Gastroesophageal sphincter (tissue), 4 donors: Measurements from ENCODE around the gene FAM114A1. TPM values are rescaled to one million over a fixed set of nuclear protein-coding genes. Genes with fewer than 3 reads are reported as not detected.

ENCODE experiments used
- ATAC-seq: fragments of 150-250 bp; one replicate; pipeline ENCODE4 v1.9.1; 2016; ENCODE audit warnings: mild to moderate bottlenecking, moderate library complexity
- H3K27ac ChIP-seq, 4 donors: fragments of 200-600 bp; sonication (generic) in 3 of 4; 1 replicate in 3 of 4; 2 replicates in 1 of 4; pipeline ENCODE4 v1.5.1; 2016 to 2019
- H3K27me3 ChIP-seq: fragments of 200-600 bp; sonication (generic); one replicate; pipeline ENCODE4 v1.5.1; 2019
- H3K36me3 ChIP-seq, 2 donors: fragments of 200-600 bp; sonication (generic); one replicate each; pipeline ENCODE4 v1.5.1; 2019; ENCODE audit warnings: control low read depth in 1 of 2
- H3K4me1 ChIP-seq, 3 donors: fragments of 200-600 bp; sonication (generic); 1 replicate in 2 of 3; 2 replicates in 1 of 3; pipeline ENCODE4 v1.5.1; 2016 to 2019; ENCODE audit warnings: control low read depth in 2 of 3
- H3K4me3 ChIP-seq, 2 donors: fragments of 200-600 bp; sonication (generic); one replicate each; pipeline ENCODE4 v1.5.1; 2019; ENCODE audit warnings: mild to moderate bottlenecking in 1 of 2, moderate library complexity in 1 of 2
- H3K9me3 ChIP-seq, 3 donors: fragments of 200-600 bp; sonication (generic); one replicate each; pipeline ENCODE4 v1.5.1; 2017 to 2019; ENCODE audit warnings: control low read depth in 2 of 3
- EP300 ChIP-seq: sonication (generic); formaldehyde crosslinking; IDR thresholded peaks from one replicate; pipeline ENCODE4 v1.6.1; 2017; ENCODE audit warnings: antibody characterized with exemption, mild to moderate bottlenecking
- POLR2A ChIP-seq, 2 donors: fragments of 450-650 bp; IDR thresholded peaks; one replicate each; pipeline ENCODE4 v1.6.1; 2017; ENCODE audit warnings: antibody characterized with exemption in 2 of 2, mild to moderate bottlenecking in 2 of 2, moderate library complexity in 1 of 2
- POLR2AphosphoS5 ChIP-seq: sonication (generic); formaldehyde crosslinking; IDR thresholded peaks from one replicate; pipeline ENCODE4 v1.6.1; 2017; ENCODE audit warnings: antibody characterized with exemption
- WGBS, 2 donors: methylation state at CpG; one replicate each; pipeline ENCODE4 v1.1.5; 2018; ENCODE audit warnings: low coverage in 1 of 2; 5-methylcytosine and 5-hydroxymethylcytosine counted together
- total RNA-seq, 4 donors: library from RNA; depleted of rRNA; stranded (reverse); fragments of >200 nt; gene quantifications; one replicate each; pipeline ENCODE4 v1.1.0, GENCODE V29; 2016
- TF ChIP-seq, protein P1 (sequence below), 4 experiments: fragments of 200-600 bp in 2 of 4; fragments of 450-650 bp in 2 of 4; sonication (generic) in 1 of 4; IDR thresholded peaks; one replicate each; pipeline ENCODE4 v1.5.1; 2017 to 2019; ENCODE audit warnings: antibody characterized with exemption in 4 of 4, mild to moderate bottlenecking in 2 of 4, moderate library complexity in 2 of 4

The FAM114A1 gene
- total RNA-seq, 4 donors from 2014 or later: 90.0 to 155 (median 98.4) TPM

DNA sequence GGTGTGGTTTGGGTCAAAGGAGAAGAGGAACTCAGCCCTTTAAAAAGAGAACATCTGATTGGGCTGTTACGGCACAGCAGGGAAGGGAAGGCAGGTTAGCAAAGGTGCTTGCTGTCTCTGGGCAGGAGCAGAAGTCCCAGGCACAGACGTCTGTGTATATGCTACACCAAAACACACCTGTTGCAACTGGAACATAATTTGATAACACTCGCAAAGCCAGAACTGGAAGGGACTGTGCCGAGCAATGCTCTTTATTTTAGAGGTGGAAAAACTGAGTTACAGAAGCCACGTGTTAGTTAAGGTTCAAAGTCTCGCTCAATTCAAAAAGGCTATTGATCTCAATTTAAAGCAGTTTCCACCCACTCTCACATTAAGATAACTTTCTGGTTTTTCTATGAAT, 2.2 kb upstream of the FAM114A1 start:
- Histone ChIP-seq H3K9me3 (no peaks in the 10 kb centered on the region), H3K4me3 (no peak overlapping the region), H3K4me1 (peaks cover 0 to 30% (median 14%) of the 10 kb centered on the region in 3 donors), H3K27ac (no peak overlapping the region), H3K27me3 (no peaks in the 10 kb centered on the region), H3K36me3 (peaks cover 0 to 6% of the 10 kb centered on the region in 2 donors)
- ATAC-seq: no peak
- 72 to 83% methylated on average over 5 of the region's 6 CpGs for WGBS, 2 donors
- no peak for TF ChIP-seq POLR2A (IDR thresholded peaks at IDR 0.05)
- TF ChIP-seq EP300: no peak
- no peak for TF ChIP-seq POLR2AphosphoS5
- TF ChIP-seq, protein P1, sequence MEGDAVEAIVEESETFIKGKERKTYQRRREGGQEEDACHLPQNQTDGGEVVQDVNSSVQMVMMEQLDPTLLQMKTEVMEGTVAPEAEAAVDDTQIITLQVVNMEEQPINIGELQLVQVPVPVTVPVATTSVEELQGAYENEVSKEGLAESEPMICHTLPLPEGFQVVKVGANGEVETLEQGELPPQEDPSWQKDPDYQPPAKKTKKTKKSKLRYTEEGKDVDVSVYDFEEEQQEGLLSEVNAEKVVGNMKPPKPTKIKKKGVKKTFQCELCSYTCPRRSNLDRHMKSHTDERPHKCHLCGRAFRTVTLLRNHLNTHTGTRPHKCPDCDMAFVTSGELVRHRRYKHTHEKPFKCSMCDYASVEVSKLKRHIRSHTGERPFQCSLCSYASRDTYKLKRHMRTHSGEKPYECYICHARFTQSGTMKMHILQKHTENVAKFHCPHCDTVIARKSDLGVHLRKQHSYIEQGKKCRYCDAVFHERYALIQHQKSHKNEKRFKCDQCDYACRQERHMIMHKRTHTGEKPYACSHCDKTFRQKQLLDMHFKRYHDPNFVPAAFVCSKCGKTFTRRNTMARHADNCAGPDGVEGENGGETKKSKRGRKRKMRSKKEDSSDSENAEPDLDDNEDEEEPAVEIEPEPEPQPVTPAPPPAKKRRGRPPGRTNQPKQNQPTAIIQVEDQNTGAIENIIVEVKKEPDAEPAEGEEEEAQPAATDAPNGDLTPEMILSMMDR (IDR thresholded peaks at IDR 0.05): no peak

DNA sequence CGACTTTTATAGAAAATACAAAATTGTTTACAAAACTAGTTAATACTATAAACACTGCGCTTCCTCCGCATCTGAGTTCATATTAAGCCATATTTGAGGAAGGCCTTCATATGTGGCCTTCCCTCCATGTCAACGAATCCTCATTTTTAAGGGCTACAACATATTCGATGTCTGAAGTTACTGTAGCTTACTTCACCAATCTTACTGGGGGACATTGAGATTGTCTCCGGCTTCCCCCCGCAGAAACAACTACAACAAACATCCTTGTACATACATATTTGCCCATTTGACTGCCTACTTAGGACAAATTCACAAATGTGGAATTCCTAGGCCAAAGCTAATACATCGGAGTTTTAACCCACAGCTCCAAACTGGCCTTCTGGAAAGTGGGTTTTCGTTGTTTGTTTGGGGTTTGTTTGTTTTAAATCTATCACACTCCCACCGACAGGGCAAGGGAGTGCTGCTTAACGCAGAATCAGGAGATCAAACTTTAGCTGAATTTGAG, 581 bp upstream of the FAM114A1 start:
- no peak for ATAC-seq
- WGBS, 2 donors: 46 to 56% methylated on average over 8 to 11 of the region's 11 CpGs
- Histone ChIP-seq H3K4me3 (peak overlapping the region; percentile 77 to 82), H3K27me3 (no peaks in the 10 kb centered on the region), H3K4me1 (peaks cover 0 to 44% (median 14%) of the 10 kb centered on the region in 3 donors), H3K36me3 (peaks cover 0 to 8% of the 10 kb centered on the region in 2 donors), H3K27ac (peak overlapping the region; percentile 76 to 98 (median 94)), H3K9me3 (no peaks in the 10 kb centered on the region)
- TF ChIP-seq, protein P1 (IDR thresholded peaks at IDR 0.05): peak in 2 of 4 experiments; percentile 8 to 12
- no peak for TF ChIP-seq POLR2AphosphoS5

DNA sequence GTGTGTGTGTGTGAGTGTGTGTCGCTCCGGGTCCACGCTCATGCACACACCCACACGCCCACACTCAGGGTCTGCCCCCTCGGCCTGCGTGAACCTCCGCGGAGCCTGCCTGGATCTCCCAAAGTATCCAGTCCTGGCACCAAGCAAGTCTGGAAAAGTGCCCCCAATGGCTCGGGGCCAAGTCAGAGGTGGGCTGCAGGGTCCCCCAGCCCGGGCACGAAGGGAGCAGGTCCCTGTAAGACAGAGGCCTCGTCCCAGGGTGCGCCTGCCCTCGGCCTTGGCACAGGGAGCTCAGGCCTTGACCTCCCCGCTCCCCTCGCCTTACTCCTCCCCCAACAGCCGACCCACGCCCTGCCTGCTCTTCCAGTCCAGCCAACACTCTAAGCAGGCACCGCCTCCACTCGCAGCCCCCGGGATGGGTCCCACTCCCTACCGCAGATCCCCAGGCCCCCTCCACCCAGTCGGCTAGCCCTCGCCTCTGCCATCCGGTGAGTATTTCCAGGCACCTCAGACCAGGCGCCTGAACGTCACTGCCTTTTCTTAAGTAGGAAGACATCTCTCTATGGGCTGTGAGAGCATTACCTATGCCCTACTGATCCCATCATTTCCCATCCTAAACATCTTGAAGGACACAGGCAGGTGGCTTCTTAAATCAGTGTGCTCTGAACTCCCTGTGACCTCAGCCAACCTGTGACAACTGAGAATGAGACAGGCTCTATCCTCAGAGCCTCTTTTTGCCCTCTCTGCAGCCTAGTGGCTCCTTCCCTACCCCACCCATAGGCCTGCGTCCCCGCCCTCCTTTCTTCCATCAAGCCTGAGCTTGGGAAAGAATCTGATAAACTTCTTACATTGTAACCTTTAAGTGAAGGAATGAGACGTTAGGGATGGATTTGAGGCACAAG, 704 bp downstream of the FAM114A1 start:
- peaks cover 0 to 56% (median 20%) of the 10 kb centered on the region in 3 donors for H3K4me1 ChIP-seq
- no peaks in the 10 kb centered on the region for H3K27me3 ChIP-seq
- TF ChIP-seq POLR2A (IDR thresholded peaks at IDR 0.05) (no peak), EP300 (no peak), POLR2AphosphoS5 (no peak)
- TF ChIP-seq, protein P1 (IDR thresholded peaks at IDR 0.05): no peak

DNA sequence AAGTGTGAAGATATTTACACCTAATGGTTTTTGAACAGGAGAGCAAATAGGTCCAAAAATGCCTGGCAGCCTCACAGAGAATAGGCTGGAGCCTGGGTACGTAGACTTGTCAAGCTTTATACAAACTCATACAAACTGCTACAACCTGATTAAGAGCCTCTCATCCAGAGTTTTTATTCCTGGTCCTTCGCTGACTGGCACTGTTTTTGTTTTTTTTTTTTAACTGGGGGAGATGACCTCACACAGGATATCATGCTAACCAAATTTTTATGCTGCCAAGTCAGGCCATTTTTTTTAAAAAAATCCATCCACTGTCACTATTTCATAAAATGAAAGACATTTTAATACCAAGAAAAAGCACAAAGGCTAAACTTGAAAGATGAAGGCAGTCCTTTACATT, 1.9 kb downstream of the FAM114A1 start:
- Histone ChIP-seq H3K9me3 (no peaks in the 10 kb centered on the region), H3K27ac (peak overlapping the region; percentile 90 to 98 (median 94)), H3K4me3 (peak overlapping the region in 1 of 2 donors; percentile 77), H3K36me3 (peaks cover 0 to 8% of the 10 kb centered on the region in 2 donors), H3K27me3 (no peaks in the 10 kb centered on the region), H3K4me1 (peaks cover 0 to 68% (median 21%) of the 10 kb centered on the region in 3 donors)
- WGBS, 2 donors: 11 to 60% methylated on average over 1 to 2 of the region's 2 CpGs
- no peak for ATAC-seq
- TF ChIP-seq POLR2A (IDR thresholded peaks at IDR 0.05) (no peak), EP300 (no peak), POLR2AphosphoS5 (no peak)
- TF ChIP-seq, protein P1 (IDR thresholded peaks at IDR 0.05): no peak

More for the DNA sequence above, 704 bp downstream of the FAM114A1 start:
- WGBS, 2 donors: 2% methylated on average over 8 to 12 of the region's 30 CpGs
- H3K36me3 ChIP-seq: peaks cover 0 to 8% of the 10 kb centered on the region in 2 donors
- peak overlapping the region; percentile 77 to 82 for H3K4me3 ChIP-seq
- no peaks in the 10 kb centered on the region for H3K9me3 ChIP-seq
- H3K27ac ChIP-seq: peak overlapping the region; percentile 90 to 98 (median 94)
- ATAC-seq: peak; percentile 35
